Measurements from ENCODE around the gene CCDC50. TPM values are rescaled to one million over a fixed set of nuclear protein-coding genes. Genes with fewer than 3 reads are reported as not detected.

The CCDC50 gene
- total and polyA plus RNA-seq, 12 donors = 18.3 to 92.1 (median 61.8) TPM

DNA sequence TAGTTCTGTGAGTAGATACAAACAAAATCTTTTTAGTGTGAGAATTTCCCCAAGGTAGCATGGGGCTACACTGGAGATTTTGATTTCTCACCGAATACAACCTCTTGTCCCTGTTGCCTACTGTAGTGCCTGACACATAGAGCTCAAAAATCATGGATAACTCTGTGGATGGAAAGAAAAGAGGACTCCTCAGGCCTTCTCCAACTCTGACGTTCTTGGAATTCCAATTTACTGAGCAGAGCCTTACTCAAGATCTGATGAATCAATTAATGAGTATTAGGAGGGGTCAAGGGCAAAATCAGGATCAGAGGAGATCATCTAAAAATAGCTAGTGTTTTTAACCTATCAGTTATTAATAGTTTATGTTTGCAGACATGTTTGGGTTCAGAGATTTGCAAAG, 85.1 kb downstream of the CCDC50 start:
- WGBS, 4 donors = 13 to 26% (median 16%) methylated on average over 2 of the region's 2 CpGs
- TF ChIP-seq POLR2A (IDR thresholded peaks at IDR 0.05) = no peak
- TF ChIP-seq, protein P1, sequence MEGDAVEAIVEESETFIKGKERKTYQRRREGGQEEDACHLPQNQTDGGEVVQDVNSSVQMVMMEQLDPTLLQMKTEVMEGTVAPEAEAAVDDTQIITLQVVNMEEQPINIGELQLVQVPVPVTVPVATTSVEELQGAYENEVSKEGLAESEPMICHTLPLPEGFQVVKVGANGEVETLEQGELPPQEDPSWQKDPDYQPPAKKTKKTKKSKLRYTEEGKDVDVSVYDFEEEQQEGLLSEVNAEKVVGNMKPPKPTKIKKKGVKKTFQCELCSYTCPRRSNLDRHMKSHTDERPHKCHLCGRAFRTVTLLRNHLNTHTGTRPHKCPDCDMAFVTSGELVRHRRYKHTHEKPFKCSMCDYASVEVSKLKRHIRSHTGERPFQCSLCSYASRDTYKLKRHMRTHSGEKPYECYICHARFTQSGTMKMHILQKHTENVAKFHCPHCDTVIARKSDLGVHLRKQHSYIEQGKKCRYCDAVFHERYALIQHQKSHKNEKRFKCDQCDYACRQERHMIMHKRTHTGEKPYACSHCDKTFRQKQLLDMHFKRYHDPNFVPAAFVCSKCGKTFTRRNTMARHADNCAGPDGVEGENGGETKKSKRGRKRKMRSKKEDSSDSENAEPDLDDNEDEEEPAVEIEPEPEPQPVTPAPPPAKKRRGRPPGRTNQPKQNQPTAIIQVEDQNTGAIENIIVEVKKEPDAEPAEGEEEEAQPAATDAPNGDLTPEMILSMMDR (IDR thresholded peaks at IDR 0.05) = no peak
- no peaks in the 10 kb centered on the region for H3K27me3 ChIP-seq
- no peaks in the 10 kb centered on the region for H3K9me3 ChIP-seq (replicated peaks in 1 of 3)
- peaks cover 0 to 3% of the 10 kb centered on the region in 2 donors for H3K4me1 ChIP-seq (replicated peaks in 1 of 2)
- DNase-seq = no peak
- intact Hi-C loops (cut with DNase I) = loop anchor here in 1 of 2 donors (10.0 kb wide), 1 partner anchor 1031 kb away; no protein-coding TSS in a partner anchor
- H3K36me3 ChIP-seq (replicated peaks in 1 of 2) = no peaks in the 10 kb centered on the region
- no peak overlapping the region for H3K4me3 ChIP-seq
- H3K27ac ChIP-seq = no peak overlapping the region

DNA sequence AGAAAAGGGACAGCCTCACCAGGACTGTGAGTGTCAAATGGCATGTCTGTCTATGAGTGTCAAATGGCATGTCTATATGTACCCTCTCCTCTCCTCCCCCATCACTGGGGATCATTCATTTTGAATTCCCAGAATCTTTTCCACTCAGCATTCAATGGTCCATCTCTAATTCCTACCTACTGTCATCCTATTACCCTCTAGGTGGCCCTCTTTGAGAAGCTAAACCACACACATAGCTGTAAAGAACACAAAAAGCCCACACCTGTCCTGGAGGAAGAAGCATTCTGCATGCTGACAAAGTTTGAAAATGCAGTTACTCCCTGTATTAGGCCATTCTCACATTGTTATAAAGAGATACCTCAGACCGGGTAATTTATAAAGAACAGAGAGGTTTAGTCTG, 85.5 kb downstream of the CCDC50 start:
- no peaks in the 10 kb centered on the region for H3K9me3 ChIP-seq (replicated peaks in 1 of 3)
- H3K27me3 ChIP-seq = no peaks in the 10 kb centered on the region
- no peak for DNase-seq
- no peak overlapping the region for H3K4me3 ChIP-seq
- 87 to 97% (median 94%) methylated on average over 1 of the region's 1 CpG for WGBS, 4 donors
- H3K4me1 ChIP-seq (replicated peaks in 1 of 2) = peaks cover 0 to 3% of the 10 kb centered on the region in 2 donors
- H3K27ac ChIP-seq = no peak overlapping the region
- TF ChIP-seq, protein P1 (IDR thresholded peaks at IDR 0.05) = no peak
- no peak for TF ChIP-seq POLR2A (IDR thresholded peaks at IDR 0.05)
- H3K36me3 ChIP-seq (replicated peaks in 1 of 2) = no peaks in the 10 kb centered on the region
- intact Hi-C loops (cut with DNase I) = loop anchor here in 1 of 2 donors (10.0 kb wide), 1 partner anchor 1030 kb away; no protein-coding TSS in a partner anchor

DNA sequence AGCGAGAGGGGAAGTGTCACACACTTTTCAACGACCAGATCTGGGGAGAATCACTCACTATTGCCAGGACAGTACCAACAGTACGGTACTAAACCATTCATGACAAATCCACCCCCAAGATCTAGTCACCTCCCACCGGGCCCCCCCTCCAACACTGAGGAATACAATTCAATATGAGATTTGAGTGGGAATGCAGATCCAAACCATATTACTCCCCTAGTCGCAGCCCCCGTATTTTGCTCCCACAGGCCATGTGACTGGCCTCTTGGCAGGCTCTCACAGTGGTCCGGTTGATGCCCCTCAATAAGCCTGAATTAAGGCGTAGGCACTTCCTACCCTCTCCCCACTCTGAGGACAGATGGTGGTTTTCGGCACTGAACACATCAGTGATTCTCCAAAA, 86.4 kb downstream of the CCDC50 start:
- intact Hi-C loops (cut with DNase I) = loop anchor here in 1 of 2 donors (10.0 kb wide), 1 partner anchor 1029 kb away; no protein-coding TSS in a partner anchor
- H3K4me1 ChIP-seq (replicated peaks in 1 of 2) = peaks cover 0 to 3% of the 10 kb centered on the region in 2 donors
- H3K36me3 ChIP-seq (replicated peaks in 1 of 2) = no peaks in the 10 kb centered on the region
- no peaks in the 10 kb centered on the region for H3K9me3 ChIP-seq (replicated peaks in 1 of 3)
- no peak overlapping the region for H3K27ac ChIP-seq
- 89 to 93% (median 92%) methylated on average over 9 of the region's 9 CpGs for WGBS, 4 donors
- no peak for TF ChIP-seq POLR2A (IDR thresholded peaks at IDR 0.05)
- TF ChIP-seq, protein P1 (IDR thresholded peaks at IDR 0.05) = no peak
- H3K27me3 ChIP-seq = no peaks in the 10 kb centered on the region
- DNase-seq = no peak
- no peak overlapping the region for H3K4me3 ChIP-seq

DNA sequence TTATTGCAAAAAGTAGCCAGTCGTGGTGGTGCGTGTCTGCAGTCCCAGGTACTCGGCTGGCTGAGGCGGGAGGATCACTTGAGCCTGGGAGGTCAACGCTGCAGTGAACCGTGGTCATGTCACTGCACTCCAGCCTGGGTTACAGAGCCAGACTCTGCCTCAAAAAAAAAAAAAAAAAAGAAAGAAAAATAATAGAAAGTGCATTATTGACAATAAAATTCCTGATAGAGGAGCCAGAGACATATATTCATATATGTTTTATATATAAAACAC, 88.2 kb downstream of the CCDC50 start:
- no peaks in the 10 kb centered on the region for H3K27me3 ChIP-seq
- intact Hi-C loops (cut with DNase I) = loop anchor here in 1 of 2 donors (10.0 kb wide), 1 partner anchor 1027 kb away; no protein-coding TSS in a partner anchor
- no peaks in the 10 kb centered on the region for H3K36me3 ChIP-seq (replicated peaks in 1 of 2)
- H3K4me1 ChIP-seq (replicated peaks in 1 of 2) = peaks cover 0 to 3% of the 10 kb centered on the region in 2 donors
- no peak overlapping the region for H3K27ac ChIP-seq
- H3K9me3 ChIP-seq (replicated peaks in 1 of 3) = no peaks in the 10 kb centered on the region
- TF ChIP-seq POLR2A (IDR thresholded peaks at IDR 0.05) = no peak
- TF ChIP-seq, protein P1 (IDR thresholded peaks at IDR 0.05) = no peak
- DNase-seq = no peak
- 34 to 55% (median 49%) methylated on average over 6 of the region's 6 CpGs for WGBS, 4 donors
- H3K4me3 ChIP-seq = peak overlapping the region in 1 of 4 donors; percentile 45

All from adrenal gland (tissue), 12 donors.